GOT3 (cell line): ENCODE measurements around the gene KIF17.

ENCODE experiments used
- DNase-seq: peaks from one replicate; lab custom pipeline; 2025; ENCODE audit warnings: mixed read lengths; lab: John Stamatoyannopoulos, UW

The KIF17 gene

DNA sequence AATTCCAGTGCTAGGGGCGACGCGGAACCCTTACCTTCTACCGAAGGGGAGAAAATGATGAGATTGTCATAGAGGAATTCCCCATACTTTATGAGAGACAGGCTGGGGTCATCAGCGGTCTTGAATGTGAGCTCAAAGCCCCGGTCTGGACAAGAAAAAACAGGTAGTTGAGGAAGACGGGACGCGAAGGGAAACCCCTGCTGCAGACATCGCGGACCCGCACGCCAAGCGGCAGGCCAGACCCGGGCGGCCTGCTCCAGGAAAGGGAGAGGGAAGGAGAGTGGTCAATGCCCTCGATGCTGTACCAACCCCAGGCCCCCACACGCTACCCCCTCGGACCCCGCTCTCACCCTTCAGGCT is 57.0 kb downstream of the KIF17 start:
- DNase-seq, result no peak

DNA sequence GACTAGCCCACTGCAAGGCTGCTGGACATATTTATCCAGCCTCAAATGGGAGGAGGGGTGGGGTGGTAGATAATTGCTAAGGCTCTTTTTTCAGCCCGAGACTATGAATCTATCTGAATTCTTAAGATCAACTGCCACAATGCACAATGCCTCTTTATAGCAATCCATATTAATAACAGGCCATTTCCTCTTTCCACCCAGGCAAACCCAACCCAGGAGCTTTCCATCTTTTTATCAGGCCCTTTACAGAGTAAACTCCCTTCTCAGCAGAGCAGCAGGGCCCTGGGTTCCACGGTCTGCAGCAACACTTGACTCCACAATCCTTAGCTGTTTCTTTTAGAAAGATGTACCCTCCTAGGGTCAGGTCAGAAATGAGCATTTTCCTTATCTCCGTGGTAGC is 57.4 kb downstream of the KIF17 start:
- no peak for DNase-seq

DNA sequence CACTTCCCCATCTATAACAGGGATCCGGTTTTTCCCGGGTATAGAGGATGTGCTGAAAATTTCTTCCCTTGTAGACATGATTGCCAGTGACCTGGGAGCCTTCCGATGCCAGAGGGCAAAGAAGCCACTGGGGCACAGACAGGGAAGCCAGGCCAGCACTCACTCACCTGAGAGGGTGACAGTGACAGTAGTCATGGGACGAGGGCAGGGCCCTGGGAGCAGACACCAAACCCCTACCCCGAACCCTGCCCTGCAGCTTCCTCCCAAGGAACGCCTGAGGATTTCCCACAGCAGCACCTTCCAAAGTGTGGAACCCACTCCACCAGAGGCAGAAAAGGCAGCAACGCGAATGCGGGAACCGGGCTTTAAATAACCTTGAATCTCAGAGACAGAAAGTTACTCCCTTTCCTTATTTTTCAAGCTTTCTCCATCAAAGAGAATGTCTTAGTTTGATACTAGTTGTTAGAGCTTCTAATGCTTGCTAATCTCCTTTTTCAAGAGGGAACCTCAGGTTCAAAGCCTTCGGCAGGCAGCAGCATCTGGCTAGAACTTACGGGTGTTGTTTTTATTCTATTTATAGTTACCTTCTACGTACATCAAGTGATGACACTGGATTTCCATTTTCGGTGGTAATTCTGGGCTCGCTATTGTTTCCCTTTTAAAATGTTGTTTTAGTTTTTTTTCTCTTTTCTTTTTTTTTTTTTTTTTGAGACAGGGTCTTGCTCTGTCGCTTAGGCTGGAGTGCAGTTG is 59.5 kb downstream of the KIF17 start:
- DNase-seq, result no peak

DNA sequence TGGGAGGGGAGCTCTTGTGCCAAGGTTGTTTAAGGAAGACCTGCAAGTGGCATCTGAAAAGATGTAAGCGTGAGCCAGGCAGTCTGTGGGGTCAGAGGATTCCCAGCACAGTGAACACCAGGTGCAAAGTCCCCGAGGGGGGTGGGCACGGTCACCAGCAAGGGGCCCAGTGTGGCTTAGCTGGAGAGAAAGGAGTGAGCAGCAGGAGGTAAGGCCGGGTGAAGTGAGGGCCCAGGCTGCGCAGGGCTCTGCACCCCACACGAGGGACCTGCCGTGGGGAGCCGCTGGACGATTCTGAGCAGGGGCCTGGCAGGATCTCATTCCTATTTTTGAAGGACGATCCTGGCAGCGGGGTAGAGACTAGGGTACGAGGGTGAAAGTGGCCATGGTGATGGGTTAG is 60.8 kb downstream of the KIF17 start:
- no peak for DNase-seq

DNA sequence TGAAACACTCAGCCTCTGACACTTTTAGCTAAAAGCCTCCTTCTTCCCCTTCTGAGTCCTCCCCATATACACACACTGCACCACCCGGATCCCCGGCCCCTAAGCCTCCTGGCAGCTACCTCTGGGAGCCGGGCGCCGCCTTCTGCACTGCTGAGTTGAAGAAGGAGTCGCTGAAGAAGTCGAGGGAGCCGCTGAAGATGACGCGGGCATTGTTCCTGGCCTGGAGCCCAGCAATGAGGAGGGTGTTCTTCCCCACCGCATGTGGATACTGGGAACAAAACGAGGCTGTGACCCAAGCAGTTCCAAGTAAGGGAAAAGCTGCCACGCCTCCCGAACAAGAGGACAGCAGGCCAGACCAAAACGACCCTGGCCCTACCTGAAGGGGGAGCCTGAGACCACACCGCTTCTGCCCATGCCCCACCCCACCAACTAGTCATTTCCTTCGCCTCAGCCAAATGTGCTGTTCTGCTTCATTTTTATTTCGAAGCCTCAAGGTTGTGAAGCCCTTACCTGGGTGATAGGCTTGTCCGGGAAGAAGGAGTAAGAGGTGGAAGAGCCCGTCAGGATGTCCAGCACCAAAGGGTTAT is 63.6 kb downstream of the KIF17 start:
- DNase-seq, result no peak

DNA sequence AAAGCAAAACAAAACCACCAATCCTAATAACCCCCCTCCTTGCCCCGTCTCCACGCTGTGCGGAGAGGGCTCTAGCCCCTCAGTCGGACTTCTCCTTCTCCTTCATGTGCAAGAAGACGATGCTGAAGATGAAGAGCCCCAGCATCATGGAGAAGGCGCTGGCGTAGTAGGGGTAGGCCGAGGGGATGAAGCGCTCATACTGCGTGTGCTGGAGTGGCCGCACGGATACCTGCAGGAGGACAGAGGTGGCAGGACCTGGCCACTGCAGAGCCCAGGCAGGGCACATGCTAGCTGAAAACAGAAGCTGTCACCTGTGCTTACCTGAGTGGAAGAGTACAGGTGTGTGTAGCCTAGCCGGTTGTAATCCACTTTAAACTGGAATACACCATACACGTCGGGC is 65.5 kb downstream of the KIF17 start:
- no peak for DNase-seq

DNA sequence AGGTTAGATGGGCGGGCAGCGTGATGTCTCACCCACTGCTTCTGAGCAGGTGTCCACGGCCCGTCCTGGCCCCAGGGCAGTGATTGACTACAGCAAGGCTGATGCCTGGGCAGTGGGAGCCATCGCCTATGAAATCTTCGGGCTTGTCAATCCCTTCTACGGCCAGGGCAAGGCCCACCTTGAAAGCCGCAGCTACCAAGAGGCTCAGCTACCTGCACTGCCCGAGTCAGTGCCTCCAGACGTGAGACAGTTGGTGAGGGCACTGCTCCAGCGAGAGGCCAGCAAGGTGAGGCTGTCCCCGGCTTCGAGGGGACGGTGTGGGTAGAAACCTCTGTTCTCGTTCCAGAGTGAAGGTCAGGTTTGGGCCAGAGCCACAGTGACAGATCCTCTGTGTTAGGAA is 68.9 kb downstream of the KIF17 start:
- DNase-seq, result no peak

DNA sequence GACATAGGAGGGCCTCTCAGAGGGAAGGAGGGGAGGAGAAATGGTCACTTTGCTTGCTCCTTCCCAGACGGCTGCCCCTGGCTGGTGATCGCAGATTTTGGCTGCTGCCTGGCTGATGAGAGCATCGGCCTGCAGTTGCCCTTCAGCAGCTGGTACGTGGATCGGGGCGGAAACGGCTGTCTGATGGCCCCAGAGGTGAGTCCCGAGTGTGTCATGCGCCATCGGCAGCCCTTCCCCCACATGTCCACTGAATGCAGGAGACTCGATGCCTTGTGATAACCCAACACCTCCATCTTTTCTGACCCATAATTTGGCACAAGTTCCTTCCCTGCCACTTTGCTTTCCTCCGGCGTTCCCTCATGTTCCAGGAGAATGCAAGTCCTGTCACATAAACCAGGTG is 69.4 kb downstream of the KIF17 start:
- DNase-seq, result no peak

DNA sequence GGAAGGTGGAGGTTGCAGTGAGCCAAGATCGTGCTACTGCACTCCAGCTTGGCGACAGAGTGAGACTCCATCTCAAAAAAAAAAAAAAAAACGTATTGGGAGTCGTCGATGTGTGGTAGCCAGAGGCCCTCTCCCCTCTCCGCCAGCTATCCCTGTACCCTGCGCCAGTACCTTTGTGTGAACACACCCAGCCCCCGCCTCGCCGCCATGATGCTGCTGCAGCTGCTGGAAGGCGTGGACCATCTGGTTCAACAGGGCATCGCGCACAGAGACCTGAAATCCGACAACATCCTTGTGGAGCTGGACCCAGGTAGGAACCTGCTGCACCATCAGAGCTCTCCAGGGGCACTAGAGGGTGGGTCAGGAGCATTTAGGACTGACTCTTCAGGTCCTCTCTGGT is 72.4 kb downstream of the KIF17 start:
- no peak for DNase-seq

DNA sequence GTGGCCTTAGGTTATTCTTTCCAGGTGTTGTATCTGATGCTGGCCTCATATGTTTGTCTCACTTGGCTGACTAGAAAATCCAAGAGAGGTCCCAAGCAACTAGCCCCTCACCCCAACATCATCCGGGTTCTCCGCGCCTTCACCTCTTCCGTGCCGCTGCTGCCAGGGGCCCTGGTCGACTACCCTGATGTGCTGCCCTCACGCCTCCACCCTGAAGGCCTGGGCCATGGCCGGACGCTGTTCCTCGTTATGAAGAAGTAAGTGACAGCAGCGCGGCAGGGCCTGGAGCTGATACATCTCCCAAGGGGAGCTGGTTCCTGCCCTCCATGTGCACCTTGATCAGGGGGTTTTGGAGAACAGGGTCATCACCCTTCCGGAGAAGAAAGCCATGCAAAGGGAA is 73.4 kb downstream of the KIF17 start:
- DNase-seq, result no peak

DNA sequence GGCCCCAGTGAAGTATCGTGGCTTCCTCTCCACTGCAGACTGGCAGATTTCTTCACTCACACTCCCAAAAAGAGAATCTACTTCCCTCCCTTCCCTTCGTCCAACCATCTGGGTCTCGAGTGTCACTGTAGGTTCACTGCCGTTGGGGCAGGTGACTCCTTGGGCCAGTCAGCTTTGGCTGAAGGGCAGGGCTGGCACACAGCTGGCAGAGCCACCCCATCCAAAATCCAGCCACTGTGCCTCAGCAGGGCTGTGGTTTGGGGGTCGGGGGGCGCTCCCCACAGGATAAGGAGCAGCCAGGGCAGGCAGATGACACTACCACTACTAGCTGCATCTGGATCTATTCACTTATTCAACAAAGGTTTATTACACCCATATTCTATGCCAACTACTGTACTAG is 74.7 kb downstream of the KIF17 start:
- no peak for DNase-seq

DNA sequence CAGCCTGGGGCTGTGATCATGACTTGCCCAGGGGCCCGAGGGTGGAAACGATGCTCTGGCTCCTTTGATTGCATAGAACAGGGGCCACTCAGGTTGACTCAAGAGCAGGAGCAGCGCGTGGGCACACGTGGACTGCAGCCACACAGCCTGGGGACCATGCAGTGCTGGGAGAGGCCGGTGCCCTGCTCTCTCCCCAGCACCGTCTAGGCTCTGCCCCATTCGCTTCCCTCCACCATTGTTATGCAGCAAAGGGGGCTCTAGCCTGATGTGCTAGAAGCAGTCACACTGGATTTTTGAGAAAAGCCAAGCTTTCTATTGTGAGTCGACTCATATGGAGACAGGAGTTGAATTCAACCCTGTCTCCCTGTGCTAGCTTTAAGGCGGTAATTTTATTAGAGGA is 75.8 kb downstream of the KIF17 start:
- no peak for DNase-seq

DNA sequence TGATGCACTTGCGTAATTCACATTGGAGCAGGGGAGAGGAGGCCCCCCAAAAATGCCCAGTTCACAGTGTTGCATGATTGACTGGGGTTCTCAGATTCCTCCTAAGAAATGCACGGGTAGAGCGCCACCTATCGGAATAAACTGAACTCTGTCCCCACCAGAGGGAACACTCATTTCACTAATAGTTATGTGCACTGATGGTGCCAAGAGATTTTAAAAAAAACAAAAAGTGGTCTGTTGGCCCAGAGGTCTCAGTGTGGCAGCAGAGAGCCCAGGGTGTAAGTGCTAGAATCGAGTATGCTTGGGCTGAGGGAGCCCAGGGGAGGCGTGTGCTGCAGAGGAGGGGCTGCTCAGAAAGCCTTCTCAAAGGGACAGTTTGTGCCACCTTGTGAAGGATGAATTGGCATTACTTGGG is 77.6 kb downstream of the KIF17 start:
- no peak for DNase-seq

DNA sequence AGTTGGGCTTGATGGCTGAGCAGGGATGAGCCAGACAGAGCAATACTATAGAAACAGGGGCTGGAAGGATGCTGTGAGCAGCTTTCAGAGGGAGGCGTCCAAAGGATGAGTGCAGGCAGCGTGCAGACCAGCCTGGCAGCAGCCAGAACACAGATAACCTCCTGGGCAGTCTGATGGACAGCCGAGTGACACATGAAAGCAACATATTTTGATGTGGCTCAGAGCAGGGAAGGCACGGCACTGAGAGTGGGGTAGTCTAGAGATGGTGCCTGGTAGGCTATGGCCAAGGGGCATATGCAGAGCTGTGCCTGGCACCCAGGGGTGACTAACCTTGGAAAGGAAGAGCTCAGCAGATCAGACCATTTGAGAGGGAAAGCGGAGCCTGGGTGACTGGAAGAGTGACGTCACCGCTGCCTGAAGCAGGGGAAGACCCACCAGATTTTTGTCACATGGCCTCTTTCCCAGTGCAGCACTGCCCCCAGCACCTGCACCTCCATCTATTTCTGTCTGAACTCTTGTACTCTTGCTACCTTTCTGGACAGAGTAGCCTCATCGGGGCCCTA is 80.9 kb downstream of the KIF17 start:
- no peak for DNase-seq

DNA sequence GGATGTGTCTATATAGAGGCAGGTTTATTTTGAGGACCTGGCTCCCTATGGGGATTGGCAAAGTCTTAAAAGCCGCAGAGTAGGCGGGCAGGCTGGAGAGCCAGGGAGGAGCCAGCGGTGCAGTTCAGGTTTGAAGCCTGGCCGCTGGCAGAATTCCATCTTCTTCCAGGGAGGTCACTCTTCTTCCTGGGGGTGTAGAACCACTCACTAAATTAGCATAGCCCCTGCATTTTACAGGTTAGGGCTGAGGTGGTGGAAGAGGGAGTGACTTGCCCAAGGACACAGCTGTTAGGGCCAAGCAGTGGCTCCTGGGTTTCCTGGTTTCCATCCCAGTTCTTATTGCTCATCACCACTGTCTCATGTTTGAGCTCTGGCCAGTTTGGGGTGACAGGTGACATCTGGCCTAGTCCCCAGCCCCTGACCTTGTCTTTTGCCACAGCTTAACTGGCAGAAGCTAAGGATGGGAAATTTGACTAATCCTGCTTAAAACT is 83.2 kb downstream of the KIF17 start:
- no peak for DNase-seq

DNA sequence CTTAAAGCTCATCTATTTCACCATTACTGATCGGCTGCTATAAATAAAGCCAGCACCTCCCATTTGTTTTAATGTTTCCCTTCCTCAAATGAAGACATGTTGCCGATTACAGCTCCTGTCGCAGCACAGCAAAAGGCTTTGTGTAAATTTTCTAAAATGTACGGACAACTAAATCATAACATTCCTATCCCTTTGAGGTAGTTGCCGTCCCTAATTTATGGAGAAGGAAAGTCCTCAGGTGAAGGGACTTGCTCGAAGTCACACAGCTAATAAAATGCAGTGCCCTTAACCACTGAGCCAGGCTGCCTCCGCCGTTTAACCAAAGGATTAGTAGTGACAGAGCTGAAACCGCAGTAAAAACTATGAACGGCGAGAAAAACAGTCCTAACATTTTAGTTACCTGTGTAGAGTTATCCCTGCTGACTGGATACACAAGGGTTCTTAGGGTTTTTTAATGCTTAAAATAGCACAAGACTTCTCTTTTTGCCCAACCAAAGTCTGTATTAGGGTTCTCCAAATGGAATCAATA is 83.7 kb downstream of the KIF17 start:
- DNase-seq, result no peak

DNA sequence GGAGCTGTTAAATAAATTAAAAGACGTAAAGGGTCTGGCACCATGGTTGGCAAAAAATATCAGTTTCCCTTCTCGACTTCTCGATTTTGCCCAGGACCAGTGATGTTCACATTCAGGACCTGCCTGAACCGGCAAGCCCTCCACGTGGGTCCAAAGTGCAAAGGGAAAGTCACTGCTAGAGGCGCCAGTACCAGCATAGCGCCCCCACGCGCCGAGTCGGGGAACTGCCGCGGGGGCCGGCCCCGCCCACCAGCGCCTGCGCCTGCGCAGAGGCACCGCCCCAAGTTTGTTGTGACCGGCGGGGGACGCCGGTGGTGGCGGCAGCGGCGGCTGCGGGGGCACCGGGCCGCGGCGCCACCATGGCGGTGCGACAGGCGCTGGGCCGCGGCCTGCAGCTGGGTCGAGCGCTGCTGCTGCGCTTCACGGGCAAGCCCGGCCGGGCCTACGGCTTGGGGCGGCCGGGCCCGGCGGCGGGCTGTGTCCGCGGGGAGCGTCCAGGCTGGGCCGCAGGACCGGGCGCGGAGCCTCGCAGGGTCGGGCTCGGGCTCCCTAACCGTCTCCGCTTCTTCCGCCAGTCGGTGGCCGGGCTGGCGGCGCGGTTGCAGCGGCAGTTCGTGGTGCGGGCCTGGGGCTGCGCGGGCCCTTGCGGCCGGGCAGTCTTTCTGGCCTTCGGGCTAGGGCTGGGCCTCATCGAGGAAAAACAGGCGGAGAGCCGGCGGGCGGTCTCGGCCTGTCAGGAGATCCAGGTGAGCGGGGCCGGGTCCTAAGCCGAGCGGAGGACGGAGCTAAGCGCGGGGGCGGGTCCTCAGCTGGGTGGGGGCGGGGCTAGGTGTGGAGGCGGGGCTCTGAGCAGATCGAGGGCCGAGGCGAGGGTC is 84.4 kb downstream of the KIF17 start, which contains the start of gene PINK1:
Gene PINK1 (plus strand): TSS at position 269 of the 875 bp plus-strand sequence. CDS start 91 bp downstream, at position 360.
- DNase-seq, result peak; percentile 60

DNA sequence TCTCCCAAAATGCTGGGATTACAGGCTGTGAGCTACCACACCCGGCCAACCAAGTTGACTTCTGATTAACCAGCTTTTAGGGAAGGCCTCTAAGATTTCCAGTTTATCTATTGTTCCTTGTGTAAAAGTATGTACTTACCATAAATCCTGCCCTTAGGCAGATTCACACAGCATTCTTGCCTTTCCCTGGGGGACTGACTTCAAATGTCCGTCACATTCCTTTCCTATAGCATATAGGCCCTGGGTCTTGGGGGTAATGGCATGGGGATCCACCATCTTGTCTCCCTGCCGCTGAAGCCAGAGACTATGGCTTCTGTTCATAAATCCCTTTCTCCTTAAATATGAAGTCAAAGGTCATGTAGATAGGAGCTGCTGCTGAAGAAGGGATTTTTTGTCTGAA is 85.4 kb downstream of the KIF17 start:
- no peak for DNase-seq

DNA sequence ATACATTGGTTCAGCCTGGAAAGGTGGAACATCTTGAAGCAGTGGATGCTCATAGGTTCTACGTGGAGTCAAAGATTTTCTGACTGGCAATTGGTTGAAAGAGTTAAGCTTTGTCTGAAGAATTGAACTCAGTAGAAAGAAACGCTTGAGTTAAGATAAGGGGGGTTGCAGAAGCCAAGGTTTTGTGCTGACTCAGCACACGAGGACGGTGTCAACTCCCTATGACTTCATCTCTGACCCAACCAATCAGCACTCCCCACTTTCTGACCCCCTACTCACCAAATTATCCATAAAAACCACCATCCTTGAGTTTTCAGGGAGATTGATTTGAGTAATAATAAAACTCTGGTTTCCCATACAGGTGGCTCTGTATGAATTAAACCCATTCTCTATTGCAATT is 87.1 kb downstream of the KIF17 start:
- DNase-seq, result no peak

DNA sequence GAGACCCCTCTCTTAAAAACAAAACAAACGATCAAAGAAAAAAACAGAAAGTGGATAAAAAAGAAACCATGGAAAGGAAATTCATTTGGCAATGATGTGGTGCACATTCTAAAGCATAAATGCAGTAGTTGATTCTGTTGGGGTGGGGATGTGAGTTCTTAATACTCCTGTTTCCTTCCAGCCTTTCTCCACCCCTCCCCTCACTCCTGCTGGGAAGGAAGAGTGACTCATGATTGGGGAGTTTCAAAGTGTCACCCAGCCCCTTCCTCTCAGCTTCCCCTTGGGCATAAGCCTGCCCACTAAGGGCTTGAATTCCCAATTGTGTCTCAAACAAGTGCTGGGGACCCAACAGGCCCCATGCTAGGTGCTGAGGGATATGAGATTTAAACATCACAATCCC is 91.3 kb downstream of the KIF17 start:
- no peak for DNase-seq

DNA sequence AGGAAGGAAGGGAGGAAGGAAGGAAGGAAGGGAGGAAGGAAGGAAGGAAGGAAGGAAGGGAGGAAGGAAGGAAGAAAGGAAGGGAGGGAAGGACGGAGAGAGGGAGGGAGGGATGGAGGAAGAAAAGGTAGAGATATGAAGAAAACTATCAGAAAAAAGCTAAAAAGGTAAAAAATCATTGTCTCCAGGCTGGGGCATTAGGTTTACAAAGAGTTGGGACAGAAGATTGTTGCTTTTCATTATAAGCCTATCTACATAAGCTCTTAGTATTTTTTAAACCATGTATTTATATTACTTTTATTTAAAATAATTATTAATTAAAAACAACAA is 91.7 kb downstream of the KIF17 start:
- DNase-seq, result no peak
